Erythroblast (primary cell): ENCODE measurements around the gene SLC29A4.
"Not testable (repeated sequence)": the region's sequence is repeated elsewhere in the genome, so short reads cannot be mapped to it uniquely, and the experiment has no call there.

Experiments
- GATA1 ChIP-seq: IDR thresholded peaks from 2 replicates; pipeline ENCODE4 v1.6.1; 2011; ENCODE audit warnings: low read depth, mild to moderate bottlenecking, control low read depth, low read length, moderate library complexity
- POLR2A ChIP-seq: IDR thresholded peaks from 2 replicates; pipeline ENCODE4 v1.6.1; 2011; ENCODE audit warnings: mild to moderate bottlenecking, low read length

- not testable (repeated sequence) for TF ChIP-seq POLR2A, GATA1
These were observed 28.4 kb upstream of the SLC29A4 start for GRCh38 chr7:5254371-5254770.
